ENCODE data around the gene GALK2. TPM values are rescaled to one million over a fixed set of nuclear protein-coding genes. Genes with fewer than 3 reads are reported as not detected.
A peak's percentile ranks its signal among the peaks of the same experiment; 100 is the strongest.

The GALK2 gene
- total RNA-seq, 6 experiments from 2014 or later, result 22.5 to 35.4 (median 29.4) TPM

- peaks cover 0 to 6% (median 3%) of the 10 kb centered on the region in 4 donors for H3K4me1 ChIP-seq
- TF ChIP-seq CTCF (IDR thresholded peaks at IDR 0.05) (no peak), POLR2A (IDR thresholded peaks at IDR 0.05) (no peak)
- intact Hi-C loops (cut with DNase I), result no loop called here
- H3K27me3 ChIP-seq, result no peaks in the 10 kb centered on the region
- no peaks in the 10 kb centered on the region for H3K9me3 ChIP-seq
- no peak overlapping the region for H3K4me3 ChIP-seq
- DNase-seq, result no peak
- H3K36me3 ChIP-seq, result no peaks in the 10 kb centered on the region
- H3K27ac ChIP-seq, result no peak overlapping the region
- ATAC-seq, result no peak
Observed at GRCh38 chr15:49227602-49228001, 57.6 kb downstream of the GALK2 start.

DNA sequence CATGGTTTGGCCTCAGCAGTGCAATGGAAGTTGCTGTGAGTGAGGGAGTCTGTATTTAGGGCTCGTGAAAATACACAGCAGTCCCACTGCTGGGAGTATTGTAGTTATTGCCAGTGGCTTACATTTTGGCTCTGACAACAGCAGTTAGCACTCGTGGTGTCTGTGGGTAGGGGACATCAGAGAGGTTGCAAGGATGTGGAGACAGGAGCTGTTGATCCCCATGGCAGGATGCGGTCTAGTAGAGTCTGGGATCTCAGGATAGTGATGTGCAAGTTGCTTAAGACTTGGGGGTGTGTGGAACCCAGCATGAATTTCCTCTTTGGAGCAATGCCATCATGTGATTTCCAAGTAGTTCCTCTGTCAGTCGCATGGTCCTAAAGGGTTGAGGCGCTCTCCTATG, 59.9 kb downstream of the GALK2 start:
- Histone ChIP-seq H3K4me3 (no peak overlapping the region), H3K27ac (no peak overlapping the region), H3K9me3 (no peaks in the 10 kb centered on the region), H3K4me1 (peaks cover 0 to 7% (median 3%) of the 10 kb centered on the region in 4 donors), H3K27me3 (no peaks in the 10 kb centered on the region), H3K36me3 (no peaks in the 10 kb centered on the region)
- no peak for DNase-seq
- TF ChIP-seq POLR2A (IDR thresholded peaks at IDR 0.05) (no peak), CTCF (IDR thresholded peaks at IDR 0.05) (no peak)
- no peak for ATAC-seq
- intact Hi-C loops (cut with DNase I), result no loop called here
- 78% methylated on average over 4 of the region's 5 CpGs for WGBS (ENCODE audit: insufficient coverage, low coverage, low lambda C conversion rate, missing lambda C conversion rate)

GRCh38 chr15:49232236-49232806, 62.3 kb downstream of the GALK2 start:
- H3K27me3 ChIP-seq, result no peaks in the 10 kb centered on the region
- H3K4me1 ChIP-seq, result peaks cover 0 to 7% (median 3%) of the 10 kb centered on the region in 4 donors
- intact Hi-C loops (cut with DNase I), result no loop called here
- DNase-seq (no peak), ATAC-seq (peak in 2 of 4 donors; percentile 19 to 26)
- no peak overlapping the region for H3K27ac ChIP-seq
- no peak for TF ChIP-seq CTCF (IDR thresholded peaks at IDR 0.05)
- TF ChIP-seq POLR2A (IDR thresholded peaks at IDR 0.05), result no peak
- no peaks in the 10 kb centered on the region for H3K9me3 ChIP-seq
- H3K36me3 ChIP-seq, result no peaks in the 10 kb centered on the region
- no peak overlapping the region for H3K4me3 ChIP-seq
- 75% methylated on average over 2 of the region's 2 CpGs for whole genome bisulfite sequencing (ENCODE audit: insufficient coverage, low coverage, low lambda C conversion rate, missing lambda C conversion rate)

GRCh38 chr15:49235446-49236124, 65.5 kb downstream of the GALK2 start:
- Histone ChIP-seq H3K36me3 (peaks cover 0 to 10% (median 0%) of the 10 kb centered on the region in 4 donors), H3K27ac (no peak overlapping the region), H3K4me3 (no peak overlapping the region), H3K4me1 (peaks cover 0 to 7% (median 3%) of the 10 kb centered on the region in 4 donors), H3K27me3 (no peaks in the 10 kb centered on the region), H3K9me3 (no peaks in the 10 kb centered on the region)
- ATAC-seq (peak; percentile 78 to 93 (median 88)), DNase-seq (no peak)
- intact Hi-C loops (cut with DNase I), result no loop called here
- TF ChIP-seq CTCF (IDR thresholded peaks at IDR 0.05) (peak; percentile 54 to 64 (median 60)), POLR2A (IDR thresholded peaks at IDR 0.05) (no peak)
- 38% methylated on average over 3 of the region's 3 CpGs for WGBS (ENCODE audit: insufficient coverage, low coverage, low lambda C conversion rate, missing lambda C conversion rate)

Data from right lobe of liver (tissue), 6 donors.